ENCODE results near the gene PITPNM2. TPM values are rescaled to one million over a fixed set of nuclear protein-coding genes. Genes with fewer than 3 reads are reported as not detected.

Gene PITPNM2
- polyA plus RNA-seq, 1 donor = 7.8 TPM

GRCh38 chr12:123163227-123163626 lies 12.3 kb upstream of the PITPNM2 start:
- Histone ChIP-seq H3K4me1 (ENCODE audit: control insufficient read depth, insufficient read depth, low read length) (peaks cover 7% of the 10 kb centered on the region), H3K27me3 (ENCODE audit: control insufficient read depth, insufficient read depth, low read length) (no peaks in the 10 kb centered on the region), H3K27ac (ENCODE audit: low read length) (no peak overlapping the region), H3K36me3 (ENCODE audit: control insufficient read depth, insufficient read depth, low read length) (peaks cover 11% of the 10 kb centered on the region), H3K9me3 (ENCODE audit: control insufficient read depth, low read depth, low read length) (no peaks in the 10 kb centered on the region), H3K4me3 (ENCODE audit: low read length) (no peak overlapping the region)
- 90% methylated on average over 2 of the region's 3 CpGs for WGBS (ENCODE audit: insufficient coverage, low lambda C conversion rate)
- no peak for DNase-seq

- Histone ChIP-seq H3K4me1 (ENCODE audit: control insufficient read depth, insufficient read depth, low read length) (peaks cover 4% of the 10 kb centered on the region), H3K4me3 (ENCODE audit: low read length) (no peak overlapping the region), H3K27me3 (ENCODE audit: control insufficient read depth, insufficient read depth, low read length) (no peaks in the 10 kb centered on the region), H3K36me3 (ENCODE audit: control insufficient read depth, insufficient read depth, low read length) (peaks cover 8% of the 10 kb centered on the region), H3K27ac (ENCODE audit: low read length) (no peak overlapping the region), H3K9me3 (ENCODE audit: control insufficient read depth, low read depth, low read length) (no peaks in the 10 kb centered on the region)
- 66% methylated on average over 4 of the region's 11 CpGs for WGBS (ENCODE audit: insufficient coverage, low lambda C conversion rate)
- DNase-seq = no peak
Observed at GRCh38 chr12:123160801-123161487, 10.1 kb upstream of the PITPNM2 start.

GRCh38 chr12:123153906-123154305 lies 3.0 kb upstream of the PITPNM2 start:
- H3K4me1 ChIP-seq (ENCODE audit: control insufficient read depth, insufficient read depth, low read length) = peaks cover 11% of the 10 kb centered on the region
- no peaks in the 10 kb centered on the region for H3K36me3 ChIP-seq (ENCODE audit: control insufficient read depth, insufficient read depth, low read length)
- WGBS (ENCODE audit: insufficient coverage, low lambda C conversion rate) = 0% methylated on average over 1 of the region's 2 CpGs
- no peaks in the 10 kb centered on the region for H3K27me3 ChIP-seq (ENCODE audit: control insufficient read depth, insufficient read depth, low read length)
- no peak overlapping the region for H3K4me3 ChIP-seq (ENCODE audit: low read length)
- no peaks in the 10 kb centered on the region for H3K9me3 ChIP-seq (ENCODE audit: control insufficient read depth, low read depth, low read length)
- H3K27ac ChIP-seq (ENCODE audit: low read length) = no peak overlapping the region
- no peak for DNase-seq

GRCh38 chr12:123152833-123153232 lies 1.9 kb upstream of the PITPNM2 start:
- DNase-seq = no peak
- H3K9me3 ChIP-seq (ENCODE audit: control insufficient read depth, low read depth, low read length) = no peaks in the 10 kb centered on the region
- H3K36me3 ChIP-seq (ENCODE audit: control insufficient read depth, insufficient read depth, low read length) = no peaks in the 10 kb centered on the region
- H3K27me3 ChIP-seq (ENCODE audit: control insufficient read depth, insufficient read depth, low read length) = no peaks in the 10 kb centered on the region
- H3K4me1 ChIP-seq (ENCODE audit: control insufficient read depth, insufficient read depth, low read length) = peaks cover 11% of the 10 kb centered on the region
- no peak overlapping the region for H3K27ac ChIP-seq (ENCODE audit: low read length)
- H3K4me3 ChIP-seq (ENCODE audit: low read length) = no peak overlapping the region
- no CpG with 5 or more reads among the region's 3 CpGs for WGBS (ENCODE audit: insufficient coverage, low lambda C conversion rate)

- whole genome bisulfite sequencing (ENCODE audit: insufficient coverage, low lambda C conversion rate) = no CpG with 5 or more reads among the region's 46 CpGs
Observed at GRCh38 chr12:123151457-123152454, 866 bp upstream of the PITPNM2 start.

GRCh38 chr12:123150275-123150743 lies 581 bp downstream of the PITPNM2 start:
- H3K4me3 ChIP-seq (ENCODE audit: low read length) = peak overlapping the region; percentile 76
- H3K36me3 ChIP-seq (ENCODE audit: control insufficient read depth, insufficient read depth, low read length) = no peaks in the 10 kb centered on the region
- no CpG with 5 or more reads among the region's 54 CpGs for WGBS (ENCODE audit: insufficient coverage, low lambda C conversion rate)
- H3K27ac ChIP-seq (ENCODE audit: low read length) = no peak overlapping the region
- H3K9me3 ChIP-seq (ENCODE audit: control insufficient read depth, low read depth, low read length) = no peaks in the 10 kb centered on the region
- DNase-seq = peak in 1 of 2 donors; percentile 53
- H3K27me3 ChIP-seq (ENCODE audit: control insufficient read depth, insufficient read depth, low read length) = no peaks in the 10 kb centered on the region
- H3K4me1 ChIP-seq (ENCODE audit: control insufficient read depth, insufficient read depth, low read length) = peaks cover 11% of the 10 kb centered on the region

More at GRCh38 chr12:123151457-123152454, 866 bp upstream of the PITPNM2 start:
- Histone ChIP-seq H3K4me3 (ENCODE audit: low read length) (peak overlapping the region; percentile 48), H3K36me3 (ENCODE audit: control insufficient read depth, insufficient read depth, low read length) (no peaks in the 10 kb centered on the region), H3K27me3 (ENCODE audit: control insufficient read depth, insufficient read depth, low read length) (no peaks in the 10 kb centered on the region), H3K4me1 (ENCODE audit: control insufficient read depth, insufficient read depth, low read length) (peaks cover 11% of the 10 kb centered on the region), H3K9me3 (ENCODE audit: control insufficient read depth, low read depth, low read length) (no peaks in the 10 kb centered on the region), H3K27ac (ENCODE audit: low read length) (peak overlapping the region; percentile 25)
- peak in 1 of 2 donors; percentile 21 for DNase-seq

GRCh38 chr12:123149501-123150274 lies 1.2 kb downstream of the PITPNM2 start:
- WGBS (ENCODE audit: insufficient coverage, low lambda C conversion rate) = 20% methylated on average over 2 of the region's 22 CpGs

GRCh38 chr12:123149088-123149487 lies 1.8 kb downstream of the PITPNM2 start:
- Histone ChIP-seq H3K27me3 (ENCODE audit: control insufficient read depth, insufficient read depth, low read length) (no peaks in the 10 kb centered on the region), H3K4me3 (ENCODE audit: low read length) (no peak overlapping the region), H3K27ac (ENCODE audit: low read length) (no peak overlapping the region), H3K36me3 (ENCODE audit: control insufficient read depth, insufficient read depth, low read length) (no peaks in the 10 kb centered on the region), H3K4me1 (ENCODE audit: control insufficient read depth, insufficient read depth, low read length) (peaks cover 11% of the 10 kb centered on the region), H3K9me3 (ENCODE audit: control insufficient read depth, low read depth, low read length) (no peaks in the 10 kb centered on the region)
- WGBS (ENCODE audit: insufficient coverage, low lambda C conversion rate) = no CpG with 5 or more reads among the region's 3 CpGs
- DNase-seq = no peak

More at GRCh38 chr12:123149501-123150274, 1.2 kb downstream of the PITPNM2 start:
- no peaks in the 10 kb centered on the region for H3K9me3 ChIP-seq (ENCODE audit: control insufficient read depth, low read depth, low read length)
- H3K27ac ChIP-seq (ENCODE audit: low read length) = no peak overlapping the region
- H3K4me3 ChIP-seq (ENCODE audit: low read length) = peak overlapping the region; percentile 76
- H3K4me1 ChIP-seq (ENCODE audit: control insufficient read depth, insufficient read depth, low read length) = peaks cover 11% of the 10 kb centered on the region
- no peaks in the 10 kb centered on the region for H3K27me3 ChIP-seq (ENCODE audit: control insufficient read depth, insufficient read depth, low read length)
- peak; percentile 23 to 48 for DNase-seq
- H3K36me3 ChIP-seq (ENCODE audit: control insufficient read depth, insufficient read depth, low read length) = no peaks in the 10 kb centered on the region

GRCh38 chr12:123148655-123149054 lies 2.2 kb downstream of the PITPNM2 start:
- no CpG with 5 or more reads among the region's 5 CpGs for WGBS (ENCODE audit: insufficient coverage, low lambda C conversion rate)
- H3K4me3 ChIP-seq (ENCODE audit: low read length) = no peak overlapping the region
- no peak for DNase-seq
- no peaks in the 10 kb centered on the region for H3K9me3 ChIP-seq (ENCODE audit: control insufficient read depth, low read depth, low read length)
- no peaks in the 10 kb centered on the region for H3K36me3 ChIP-seq (ENCODE audit: control insufficient read depth, insufficient read depth, low read length)
- H3K27me3 ChIP-seq (ENCODE audit: control insufficient read depth, insufficient read depth, low read length) = no peaks in the 10 kb centered on the region
- no peak overlapping the region for H3K27ac ChIP-seq (ENCODE audit: low read length)
- peaks cover 11% of the 10 kb centered on the region for H3K4me1 ChIP-seq (ENCODE audit: control insufficient read depth, insufficient read depth, low read length)

GRCh38 chr12:123148223-123148622 lies 2.7 kb downstream of the PITPNM2 start:
- H3K27me3 ChIP-seq (ENCODE audit: control insufficient read depth, insufficient read depth, low read length) = no peaks in the 10 kb centered on the region
- H3K27ac ChIP-seq (ENCODE audit: low read length) = no peak overlapping the region
- no peaks in the 10 kb centered on the region for H3K36me3 ChIP-seq (ENCODE audit: control insufficient read depth, insufficient read depth, low read length)
- WGBS (ENCODE audit: insufficient coverage, low lambda C conversion rate) = no CpG with 5 or more reads among the region's 9 CpGs
- DNase-seq = no peak
- H3K9me3 ChIP-seq (ENCODE audit: control insufficient read depth, low read depth, low read length) = no peaks in the 10 kb centered on the region
- no peak overlapping the region for H3K4me3 ChIP-seq (ENCODE audit: low read length)
- peaks cover 14% of the 10 kb centered on the region for H3K4me1 ChIP-seq (ENCODE audit: control insufficient read depth, insufficient read depth, low read length)

Data from large intestine (tissue), 3 donors.